GM19351 (cell line): ENCODE data around the gene FGF2.
"Not testable (repeated sequence)": the region's sequence is repeated elsewhere in the genome, so short reads cannot be mapped to it uniquely, and the experiment has no call there.

Experiments
- ATAC-seq: cut with Tn5 transposase; IDR thresholded peaks from one replicate; pipeline ENCODE4 v1.9.1; 2021; ENCODE audit warnings: mild to moderate bottlenecking, moderate library complexity; ENCODE audit not compliant: unreplicated experiment

Gene FGF2

GRCh38 chr4:122845066-122845465 lies 18.4 kb downstream of the FGF2 start:
- ATAC-seq, result no peak

GRCh38 chr4:122845760-122846159 lies 19.1 kb downstream of the FGF2 start:
- ATAC-seq, result peak; percentile 54

- ATAC-seq, result no peak
Observed at GRCh38 chr4:122847931-122848330, 21.3 kb downstream of the FGF2 start.

- ATAC-seq, result not testable (repeated sequence)
Observed at GRCh38 chr4:122849789-122850188, 23.2 kb downstream of the FGF2 start.

- ATAC-seq, result no peak
Observed at GRCh38 chr4:122851568-122851967, 24.9 kb downstream of the FGF2 start.

GRCh38 chr4:122854447-122855352 lies 28.1 kb downstream of the FGF2 start:
- ATAC-seq, result no peak

- ATAC-seq, result no peak
Observed at GRCh38 chr4:122855353-122855890, 28.8 kb downstream of the FGF2 start.

GRCh38 chr4:122857160-122857559 lies 30.5 kb downstream of the FGF2 start:
- ATAC-seq, result no peak

- no peak for ATAC-seq
Observed at GRCh38 chr4:122858705-122859104, 32.1 kb downstream of the FGF2 start.

GRCh38 chr4:122861172-122861943 lies 34.7 kb downstream of the FGF2 start:
- no peak for ATAC-seq

- no peak for ATAC-seq
Observed at GRCh38 chr4:122863639-122864038, 37.0 kb downstream of the FGF2 start.

GRCh38 chr4:122865425-122865824 lies 38.8 kb downstream of the FGF2 start:
- ATAC-seq, result no peak

- ATAC-seq, result not testable (repeated sequence)
Observed at GRCh38 chr4:122868235-122868634, 41.6 kb downstream of the FGF2 start.

- ATAC-seq, result no peak
Observed at GRCh38 chr4:122873146-122873545, 46.5 kb downstream of the FGF2 start.

GRCh38 chr4:122873821-122874593 lies 47.4 kb downstream of the FGF2 start:
- ATAC-seq, result no peak

GRCh38 chr4:122875949-122876348 lies 49.3 kb downstream of the FGF2 start:
- ATAC-seq, result no peak

- no peak for ATAC-seq
Observed at GRCh38 chr4:122876456-122876855, 49.8 kb downstream of the FGF2 start.

- ATAC-seq, result no peak
Observed at GRCh38 chr4:122879001-122879400, 52.4 kb downstream of the FGF2 start.

- no peak for ATAC-seq
Observed at GRCh38 chr4:122882857-122883735, 56.5 kb downstream of the FGF2 start.

GRCh38 chr4:122884499-122884898 lies 57.9 kb downstream of the FGF2 start:
- no peak for ATAC-seq
